K562 (cell line): ENCODE data around the gene CRY2. TPM values are rescaled to one million over a fixed set of nuclear protein-coding genes. Genes with fewer than 3 reads are reported as not detected.
A peak's percentile ranks its signal among the peaks of the same experiment; 100 is the strongest.

Experiments
- CHD2 ChIP-seq: IDR thresholded peaks from 2 replicates; pipeline ENCODE4 v1.6.1; 2011; ENCODE audit warnings: low read depth, low read length
- DDX20 ChIP-seq: fragments of 450-650 bp; IDR thresholded peaks from 2 replicates; pipeline ENCODE4 v1.6.1; 2016; ENCODE audit warnings: missing genetic modification characterization, low read depth, mild to moderate bottlenecking, missing compliant biosample characterization, moderate library complexity
- FOXA1 ChIP-seq: fragments of 450-650 bp; IDR thresholded peaks from 2 replicates; pipeline ENCODE4 v1.6.1; 2016; ENCODE audit warnings: mild to moderate bottlenecking, borderline replicate concordance
- GATA2 ChIP-seq: sonication (generic); formaldehyde crosslinking; IDR thresholded peaks from 2 replicates; pipeline ENCODE4 v1.4.0; 2020; ENCODE audit warnings: mild to moderate bottlenecking, missing genetic modification reagents
- NFRKB ChIP-seq: fragments of 450-650 bp; IDR thresholded peaks from 2 replicates; pipeline ENCODE4 v1.6.1; 2016; ENCODE audit warnings: low read depth
- NR4A1 ChIP-seq, 2 experiments: fragments of 250-450 bp in 1 of 2; fragments of 450-650 bp in 1 of 2; sonication (Bioruptor Pico) in 1 of 2; IDR thresholded peaks; 2 replicates each; pipeline versions ENCODE4 v1.4.0 to v1.6.1; 2016 to 2020; ENCODE audit warnings: mild to moderate bottlenecking in 2 of 2, missing compliant biosample characterization in 1 of 2, missing genetic modification characterization in 1 of 2, moderate library complexity in 1 of 2
- SMARCC2 ChIP-seq: fragments of 450-650 bp; IDR thresholded peaks from 2 replicates; pipeline ENCODE4 v1.6.1; 2017; ENCODE audit warnings: antibody characterized with exemption, moderate library complexity, mild to moderate bottlenecking, low read depth
- SMC3 ChIP-seq: conservative IDR thresholded peaks from 2 replicates; pipeline ENCODE4 v1.6.1; 2011; ENCODE audit warnings: low read depth, low read length, improper control_type of control experiment; ENCODE audit not compliant: insufficient read depth
- TCF7L2 ChIP-seq: fragments of 150-350 bp; IDR thresholded peaks from 2 replicates; pipeline ENCODE4 v1.6.1; 2016; ENCODE audit warnings: low read depth, mild to moderate bottlenecking, low read length, moderate library complexity
- TEAD2 ChIP-seq: fragments of 450-650 bp; IDR thresholded peaks from 2 replicates; pipeline ENCODE4 v1.6.1; 2016; ENCODE audit warnings: missing genetic modification characterization, control low read depth, missing compliant biosample characterization
- polyA plus RNA-seq, 8 experiments: library from polyadenylated mRNA; depleted of rRNA in 4 of 8; stranded (reverse) in 5 of 8; unstranded in 3 of 8; fragments of >200 nt; fragmentation: Nextera tagmentation in 2 of 8; fragmentation: Illumina TruSeq in 1 of 8; extraction: Ambion mirVana in 2 of 8; extraction: Trizol in 1 of 8; gene quantifications; 2 replicates each; pipeline versions ENCODE4 v1.2.1 to v1.2.3, GENCODE V29; 2011 to 2014; ENCODE audit warnings: inconsistent platforms in 1 of 8, missing spikeins in 1 of 8
- total RNA-seq, 7 experiments: library from RNA; depleted of rRNA in 6 of 7; stranded (reverse); fragments of >200 nt in 6 of 7; fragmentation: Illumina TruSeq in 2 of 7; extraction: Trizol in 2 of 7; gene quantifications; 2 replicates each; pipeline versions ENCODE4 v1.2.1 to v1.2.3, GENCODE V29; 2011 to 2021; ENCODE audit warnings: low replicate concordance in 1 of 7
- TF ChIP-seq, protein P1 (sequence below): fragments of 450-650 bp; IDR thresholded peaks from 2 replicates; pipeline ENCODE4 v1.6.1; 2018; ENCODE audit warnings: mild to moderate bottlenecking, low read depth; ENCODE audit not compliant: partially characterized antibody
- TF ChIP-seq, protein P2 (sequence below): IDR thresholded peaks from 3 replicates; pipeline ENCODE4 v1.6.1; 2011; ENCODE audit warnings: borderline replicate concordance, mild to moderate bottlenecking, moderate library complexity; ENCODE audit not compliant: insufficient read length; ENCODE audit errors: extremely low read depth
- TF ChIP-seq, protein P3 (sequence below): sonication (generic); formaldehyde crosslinking; IDR thresholded peaks from 2 replicates; pipeline ENCODE4 v1.8.1; 2022; ENCODE audit warnings: missing genetic modification reagents
- TF ChIP-seq, protein P4 (sequence below): fragments of 250-450 bp; sonication (Bioruptor Pico); IDR thresholded peaks from 2 replicates; pipeline ENCODE4 v1.8.0; 2021; ENCODE audit warnings: mild to moderate bottlenecking, moderate library complexity
- TF ChIP-seq, protein P5 (sequence below): fragments of 450-650 bp; formaldehyde crosslinking; IDR thresholded peaks from 2 replicates; pipeline ENCODE4 v1.4.0; 2020; ENCODE audit warnings: mild to moderate bottlenecking, moderate library complexity
- TF ChIP-seq, protein P6 (sequence below): fragments of 450-650 bp; IDR thresholded peaks from 2 replicates; pipeline ENCODE4 v1.6.1; 2016; ENCODE audit warnings: mild to moderate bottlenecking

Gene CRY2
- total and polyA plus RNA-seq, 9 of the 15 experiments (the other 6 are each of a cell fraction or from before 2014, with no cell fraction given) = 2.3 to 23.9 (median 14.8) TPM

- TF ChIP-seq, protein P1, sequence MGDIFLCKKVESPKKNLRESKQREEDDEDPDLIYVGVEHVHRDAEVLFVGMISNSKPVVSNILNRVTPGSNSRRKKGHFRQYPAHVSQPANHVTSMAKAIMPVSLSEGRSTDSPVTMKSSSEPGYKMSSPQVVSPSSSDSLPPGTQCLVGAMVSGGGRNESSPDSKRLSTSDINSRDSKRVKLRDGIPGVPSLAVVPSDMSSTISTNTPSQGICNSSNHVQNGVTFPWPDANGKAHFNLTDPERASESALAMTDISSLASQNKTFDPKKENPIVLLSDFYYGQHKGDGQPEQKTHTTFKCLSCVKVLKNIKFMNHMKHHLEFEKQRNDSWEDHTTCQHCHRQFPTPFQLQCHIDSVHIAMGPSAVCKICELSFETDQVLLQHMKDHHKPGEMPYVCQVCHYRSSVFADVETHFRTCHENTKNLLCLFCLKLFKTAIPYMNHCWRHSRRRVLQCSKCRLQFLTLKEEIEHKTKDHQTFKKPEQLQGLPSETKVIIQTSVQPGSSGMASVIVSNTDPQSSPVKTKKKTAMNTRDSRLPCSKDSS = no peak
- TF ChIP-seq TEAD2 (tag) = no peak
- no peak for TF ChIP-seq TCF7L2
- TF ChIP-seq, protein P2, sequence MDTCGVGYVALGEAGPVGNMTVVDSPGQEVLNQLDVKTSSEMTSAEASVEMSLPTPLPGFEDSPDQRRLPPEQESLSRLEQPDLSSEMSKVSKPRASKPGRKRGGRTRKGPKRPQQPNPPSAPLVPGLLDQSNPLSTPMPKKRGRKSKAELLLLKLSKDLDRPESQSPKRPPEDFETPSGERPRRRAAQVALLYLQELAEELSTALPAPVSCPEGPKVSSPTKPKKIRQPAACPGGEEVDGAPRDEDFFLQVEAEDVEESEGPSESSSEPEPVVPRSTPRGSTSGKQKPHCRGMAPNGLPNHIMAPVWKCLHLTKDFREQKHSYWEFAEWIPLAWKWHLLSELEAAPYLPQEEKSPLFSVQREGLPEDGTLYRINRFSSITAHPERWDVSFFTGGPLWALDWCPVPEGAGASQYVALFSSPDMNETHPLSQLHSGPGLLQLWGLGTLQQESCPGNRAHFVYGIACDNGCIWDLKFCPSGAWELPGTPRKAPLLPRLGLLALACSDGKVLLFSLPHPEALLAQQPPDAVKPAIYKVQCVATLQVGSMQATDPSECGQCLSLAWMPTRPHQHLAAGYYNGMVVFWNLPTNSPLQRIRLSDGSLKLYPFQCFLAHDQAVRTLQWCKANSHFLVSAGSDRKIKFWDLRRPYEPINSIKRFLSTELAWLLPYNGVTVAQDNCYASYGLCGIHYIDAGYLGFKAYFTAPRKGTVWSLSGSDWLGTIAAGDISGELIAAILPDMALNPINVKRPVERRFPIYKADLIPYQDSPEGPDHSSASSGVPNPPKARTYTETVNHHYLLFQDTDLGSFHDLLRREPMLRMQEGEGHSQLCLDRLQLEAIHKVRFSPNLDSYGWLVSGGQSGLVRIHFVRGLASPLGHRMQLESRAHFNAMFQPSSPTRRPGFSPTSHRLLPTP = no peak
- TF ChIP-seq SMC3 = no peak
- no peak for TF ChIP-seq NR4A1 (CRISPR knock-in tag; IDR thresholded peaks at IDR 0.05)
- no peak for TF ChIP-seq NR4A1 (tag; IDR thresholded peaks at IDR 0.05)
- TF ChIP-seq GATA2 (CRISPR knock-in tag) = no peak
- no peak for TF ChIP-seq FOXA1
- TF ChIP-seq, protein P3, sequence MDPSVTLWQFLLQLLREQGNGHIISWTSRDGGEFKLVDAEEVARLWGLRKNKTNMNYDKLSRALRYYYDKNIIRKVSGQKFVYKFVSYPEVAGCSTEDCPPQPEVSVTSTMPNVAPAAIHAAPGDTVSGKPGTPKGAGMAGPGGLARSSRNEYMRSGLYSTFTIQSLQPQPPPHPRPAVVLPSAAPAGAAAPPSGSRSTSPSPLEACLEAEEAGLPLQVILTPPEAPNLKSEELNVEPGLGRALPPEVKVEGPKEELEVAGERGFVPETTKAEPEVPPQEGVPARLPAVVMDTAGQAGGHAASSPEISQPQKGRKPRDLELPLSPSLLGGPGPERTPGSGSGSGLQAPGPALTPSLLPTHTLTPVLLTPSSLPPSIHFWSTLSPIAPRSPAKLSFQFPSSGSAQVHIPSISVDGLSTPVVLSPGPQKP (CRISPR knock-in tag) = no peak
- no peak for TF ChIP-seq DDX20
- TF ChIP-seq SMARCC2 = no peak
- TF ChIP-seq NFRKB = no peak
- no peak for TF ChIP-seq CHD2
- TF ChIP-seq, protein P4, sequence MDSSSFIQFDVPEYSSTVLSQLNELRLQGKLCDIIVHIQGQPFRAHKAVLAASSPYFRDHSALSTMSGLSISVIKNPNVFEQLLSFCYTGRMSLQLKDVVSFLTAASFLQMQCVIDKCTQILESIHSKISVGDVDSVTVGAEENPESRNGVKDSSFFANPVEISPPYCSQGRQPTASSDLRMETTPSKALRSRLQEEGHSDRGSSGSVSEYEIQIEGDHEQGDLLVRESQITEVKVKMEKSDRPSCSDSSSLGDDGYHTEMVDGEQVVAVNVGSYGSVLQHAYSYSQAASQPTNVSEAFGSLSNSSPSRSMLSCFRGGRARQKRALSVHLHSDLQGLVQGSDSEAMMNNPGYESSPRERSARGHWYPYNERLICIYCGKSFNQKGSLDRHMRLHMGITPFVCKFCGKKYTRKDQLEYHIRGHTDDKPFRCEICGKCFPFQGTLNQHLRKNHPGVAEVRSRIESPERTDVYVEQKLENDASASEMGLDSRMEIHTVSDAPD = no peak
- TF ChIP-seq, protein P5, sequence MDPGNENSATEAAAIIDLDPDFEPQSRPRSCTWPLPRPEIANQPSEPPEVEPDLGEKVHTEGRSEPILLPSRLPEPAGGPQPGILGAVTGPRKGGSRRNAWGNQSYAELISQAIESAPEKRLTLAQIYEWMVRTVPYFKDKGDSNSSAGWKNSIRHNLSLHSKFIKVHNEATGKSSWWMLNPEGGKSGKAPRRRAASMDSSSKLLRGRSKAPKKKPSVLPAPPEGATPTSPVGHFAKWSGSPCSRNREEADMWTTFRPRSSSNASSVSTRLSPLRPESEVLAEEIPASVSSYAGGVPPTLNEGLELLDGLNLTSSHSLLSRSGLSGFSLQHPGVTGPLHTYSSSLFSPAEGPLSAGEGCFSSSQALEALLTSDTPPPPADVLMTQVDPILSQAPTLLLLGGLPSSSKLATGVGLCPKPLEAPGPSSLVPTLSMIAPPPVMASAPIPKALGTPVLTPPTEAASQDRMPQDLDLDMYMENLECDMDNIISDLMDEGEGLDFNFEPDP = 0 out of 2 replicates have a peak, but pooled peaks have one; percentile 41
- TF ChIP-seq, protein P6, sequence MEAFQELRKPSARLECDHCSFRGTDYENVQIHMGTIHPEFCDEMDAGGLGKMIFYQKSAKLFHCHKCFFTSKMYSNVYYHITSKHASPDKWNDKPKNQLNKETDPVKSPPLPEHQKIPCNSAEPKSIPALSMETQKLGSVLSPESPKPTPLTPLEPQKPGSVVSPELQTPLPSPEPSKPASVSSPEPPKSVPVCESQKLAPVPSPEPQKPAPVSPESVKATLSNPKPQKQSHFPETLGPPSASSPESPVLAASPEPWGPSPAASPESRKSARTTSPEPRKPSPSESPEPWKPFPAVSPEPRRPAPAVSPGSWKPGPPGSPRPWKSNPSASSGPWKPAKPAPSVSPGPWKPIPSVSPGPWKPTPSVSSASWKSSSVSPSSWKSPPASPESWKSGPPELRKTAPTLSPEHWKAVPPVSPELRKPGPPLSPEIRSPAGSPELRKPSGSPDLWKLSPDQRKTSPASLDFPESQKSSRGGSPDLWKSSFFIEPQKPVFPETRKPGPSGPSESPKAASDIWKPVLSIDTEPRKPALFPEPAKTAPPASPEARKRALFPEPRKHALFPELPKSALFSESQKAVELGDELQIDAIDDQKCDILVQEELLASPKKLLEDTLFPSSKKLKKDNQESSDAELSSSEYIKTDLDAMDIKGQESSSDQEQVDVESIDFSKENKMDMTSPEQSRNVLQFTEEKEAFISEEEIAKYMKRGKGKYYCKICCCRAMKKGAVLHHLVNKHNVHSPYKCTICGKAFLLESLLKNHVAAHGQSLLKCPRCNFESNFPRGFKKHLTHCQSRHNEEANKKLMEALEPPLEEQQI = no peak
These were observed 71.2 kb downstream of the CRY2 start (continued) for GRCh38 chr11:45918331-45918941.
